Duodenal mucosa (tissue), 2 donors: ENCODE data around the gene CLN5.

Source experiments
- H3K27ac ChIP-seq: one replicate; pipeline ENCODE4 v1.7.0; 2013; ENCODE audit warnings: low read depth, low read length
- H3K27me3 ChIP-seq, 2 donors: one replicate each; pipeline ENCODE4 v1.7.0; 2013; ENCODE audit warnings: low read length in 2 of 2, control low read depth in 1 of 2; ENCODE audit not compliant: insufficient read depth in 2 of 2, control insufficient read depth in 1 of 2
- H3K36me3 ChIP-seq, 2 donors: one replicate each; pipeline ENCODE4 v1.7.0; 2013; ENCODE audit warnings: low read length in 2 of 2, control low read depth in 1 of 2; ENCODE audit not compliant: insufficient read depth in 2 of 2, control insufficient read depth in 1 of 2
- H3K4me1 ChIP-seq, 2 donors: one replicate each; pipeline ENCODE4 v1.7.0; 2013; ENCODE audit warnings: low read length in 2 of 2, control low read depth in 1 of 2; ENCODE audit not compliant: insufficient read depth in 2 of 2, control insufficient read depth in 1 of 2
- H3K4me3 ChIP-seq, 2 donors: one replicate each; pipeline ENCODE4 v1.7.0; 2013; ENCODE audit warnings: low read length in 2 of 2, low read depth in 1 of 2
- H3K9ac ChIP-seq, 2 donors: one replicate each; pipeline ENCODE4 v1.7.0; 2013; ENCODE audit warnings: low read length in 2 of 2, low read depth in 1 of 2
- H3K9me3 ChIP-seq, 2 donors: one replicate each; pipeline ENCODE4 v1.7.0; 2013; ENCODE audit warnings: low read length in 2 of 2, control low read depth in 1 of 2; ENCODE audit not compliant: control insufficient read depth in 1 of 2

The CLN5 gene

GRCh38 chr13:77014906-77015685 is 23.2 kb downstream of the CLN5 start:
- Histone ChIP-seq H3K27me3 (no peaks in the 10 kb centered on the region), H3K4me3 (no peak overlapping the region), H3K9ac (no peak overlapping the region), H3K36me3 (peaks cover 39 to 77% of the 10 kb centered on the region in 2 donors), H3K4me1 (peaks cover 10 to 17% of the 10 kb centered on the region in 2 donors), H3K9me3 (no peaks in the 10 kb centered on the region), H3K27ac (no peak overlapping the region)

GRCh38 chr13:77016251-77016812 is 24.5 kb downstream of the CLN5 start:
- H3K9ac ChIP-seq: no peak overlapping the region
- no peaks in the 10 kb centered on the region for H3K9me3 ChIP-seq
- no peak overlapping the region for H3K27ac ChIP-seq
- H3K4me1 ChIP-seq: peaks cover 14 to 27% of the 10 kb centered on the region in 2 donors
- no peak overlapping the region for H3K4me3 ChIP-seq
- peaks cover 31 to 65% of the 10 kb centered on the region in 2 donors for H3K36me3 ChIP-seq
- no peaks in the 10 kb centered on the region for H3K27me3 ChIP-seq

GRCh38 chr13:77016888-77017623 is 25.2 kb downstream of the CLN5 start:
- Histone ChIP-seq H3K36me3 (peaks cover 32 to 58% of the 10 kb centered on the region in 2 donors), H3K9me3 (no peaks in the 10 kb centered on the region), H3K27me3 (no peaks in the 10 kb centered on the region), H3K4me3 (no peak overlapping the region), H3K4me1 (peaks cover 17 to 31% of the 10 kb centered on the region in 2 donors), H3K27ac (no peak overlapping the region), H3K9ac (no peak overlapping the region)

- peaks cover 16 to 35% of the 10 kb centered on the region in 2 donors for H3K36me3 ChIP-seq
- peaks cover 27 to 48% of the 10 kb centered on the region in 2 donors for H3K4me1 ChIP-seq
- no peak overlapping the region for H3K4me3 ChIP-seq
- no peak overlapping the region for H3K9ac ChIP-seq
- no peak overlapping the region for H3K27ac ChIP-seq
- no peaks in the 10 kb centered on the region for H3K27me3 ChIP-seq
- no peaks in the 10 kb centered on the region for H3K9me3 ChIP-seq
Measured at GRCh38 chr13:77019756-77020155, 27.9 kb downstream of the CLN5 start.

- Histone ChIP-seq H3K27ac (no peak overlapping the region), H3K27me3 (no peaks in the 10 kb centered on the region), H3K4me1 (peaks cover 27 to 53% of the 10 kb centered on the region in 2 donors), H3K9me3 (no peaks in the 10 kb centered on the region), H3K9ac (no peak overlapping the region), H3K4me3 (no peak overlapping the region), H3K36me3 (peaks cover 5 to 11% of the 10 kb centered on the region in 2 donors)
Measured at GRCh38 chr13:77022341-77022740, 30.5 kb downstream of the CLN5 start.

GRCh38 chr13:77026255-77026860 is 34.5 kb downstream of the CLN5 start:
- peak overlapping the region; percentile 90 to 94 for H3K4me3 ChIP-seq
- no peaks in the 10 kb centered on the region for H3K9me3 ChIP-seq
- no peaks in the 10 kb centered on the region for H3K27me3 ChIP-seq
- H3K27ac ChIP-seq: peak overlapping the region; percentile 100
- peak overlapping the region; percentile 88 to 89 for H3K9ac ChIP-seq
- H3K4me1 ChIP-seq: peaks cover 20 to 33% of the 10 kb centered on the region in 2 donors
- H3K36me3 ChIP-seq: peaks cover 0 to 3% of the 10 kb centered on the region in 2 donors

- H3K36me3 ChIP-seq: no peaks in the 10 kb centered on the region
- H3K9me3 ChIP-seq: no peaks in the 10 kb centered on the region
- H3K9ac ChIP-seq: peak within 1 kb of the TSS; percentile 88 to 89
- no peaks in the 10 kb centered on the region for H3K27me3 ChIP-seq
- peak within 1 kb of the TSS; percentile 100 for H3K27ac ChIP-seq
- H3K4me1 ChIP-seq: peaks cover 16 to 29% of the 10 kb centered on the region in 2 donors
- peak within 1 kb of the TSS; percentile 90 to 94 for H3K4me3 ChIP-seq
Measured at GRCh38 chr13:77026861-77027621, 35.2 kb downstream of the CLN5 start, which contains the start of gene FBXL3. FBXL3 (minus strand) TSS chr13:77027159; CDS start chr13:77021860, 5,299 bp downstream.

- no peak overlapping the region for H3K27ac ChIP-seq
- H3K4me3 ChIP-seq: no peak overlapping the region
- H3K9me3 ChIP-seq: no peaks in the 10 kb centered on the region
- H3K9ac ChIP-seq: no peak overlapping the region
- H3K4me1 ChIP-seq: peaks cover 10 to 22% of the 10 kb centered on the region in 2 donors
- no peaks in the 10 kb centered on the region for H3K36me3 ChIP-seq
- no peaks in the 10 kb centered on the region for H3K27me3 ChIP-seq
Measured at GRCh38 chr13:77028202-77028601, 36.3 kb downstream of the CLN5 start.

- Histone ChIP-seq H3K9ac (no peak overlapping the region), H3K4me3 (no peak overlapping the region), H3K9me3 (no peaks in the 10 kb centered on the region), H3K27ac (no peak overlapping the region), H3K36me3 (no peaks in the 10 kb centered on the region), H3K27me3 (no peaks in the 10 kb centered on the region), H3K4me1 (peaks cover 0 to 11% of the 10 kb centered on the region in 2 donors)
Measured at GRCh38 chr13:77029436-77029835, 37.6 kb downstream of the CLN5 start.
